Non-pigmented ciliary epithelial cell (primary cell): ENCODE data around the gene PDGFB.

Source experiments
- DNase-seq: peaks from one replicate; pipeline ENCODE4 v3.0.0-alpha.2; 2010; ENCODE audit warnings: low read depth

Gene PDGFB

GRCh38 chr22:39276440-39277141 lies 31.8 kb upstream of the PDGFB start:
- no peak for DNase-seq

DNA sequence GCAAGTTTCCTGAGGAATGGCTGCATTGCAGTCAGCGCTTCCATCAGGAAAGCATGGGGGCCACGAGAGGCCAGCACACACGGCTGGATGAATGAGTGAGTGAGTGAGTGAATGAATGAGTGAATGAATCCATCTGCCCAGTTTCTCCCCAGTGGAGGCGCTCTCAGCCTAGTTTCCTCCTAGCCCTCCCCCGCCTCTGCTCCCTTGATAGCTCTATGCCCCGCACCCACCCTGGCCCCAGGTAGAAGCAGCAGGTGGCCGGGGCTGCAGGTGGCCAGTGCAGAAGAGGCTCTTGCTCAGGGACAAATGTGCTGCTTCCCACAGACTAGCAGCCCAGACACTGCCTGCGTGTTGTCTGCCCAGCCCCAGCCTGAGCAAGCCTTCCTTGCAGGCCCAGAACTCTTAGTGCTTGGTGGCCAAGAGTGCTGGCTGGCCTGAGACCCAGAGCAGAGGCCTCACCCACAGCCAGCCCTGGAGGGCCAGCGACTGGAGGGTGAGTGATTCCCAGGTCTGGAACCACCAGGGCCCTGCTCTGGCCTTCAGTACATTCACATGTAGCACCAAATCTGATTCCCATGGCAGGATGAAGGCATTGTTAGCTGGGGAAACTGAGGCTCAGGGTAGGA lies 31.1 kb upstream of the PDGFB start:
- DNase-seq, result no peak

DNA sequence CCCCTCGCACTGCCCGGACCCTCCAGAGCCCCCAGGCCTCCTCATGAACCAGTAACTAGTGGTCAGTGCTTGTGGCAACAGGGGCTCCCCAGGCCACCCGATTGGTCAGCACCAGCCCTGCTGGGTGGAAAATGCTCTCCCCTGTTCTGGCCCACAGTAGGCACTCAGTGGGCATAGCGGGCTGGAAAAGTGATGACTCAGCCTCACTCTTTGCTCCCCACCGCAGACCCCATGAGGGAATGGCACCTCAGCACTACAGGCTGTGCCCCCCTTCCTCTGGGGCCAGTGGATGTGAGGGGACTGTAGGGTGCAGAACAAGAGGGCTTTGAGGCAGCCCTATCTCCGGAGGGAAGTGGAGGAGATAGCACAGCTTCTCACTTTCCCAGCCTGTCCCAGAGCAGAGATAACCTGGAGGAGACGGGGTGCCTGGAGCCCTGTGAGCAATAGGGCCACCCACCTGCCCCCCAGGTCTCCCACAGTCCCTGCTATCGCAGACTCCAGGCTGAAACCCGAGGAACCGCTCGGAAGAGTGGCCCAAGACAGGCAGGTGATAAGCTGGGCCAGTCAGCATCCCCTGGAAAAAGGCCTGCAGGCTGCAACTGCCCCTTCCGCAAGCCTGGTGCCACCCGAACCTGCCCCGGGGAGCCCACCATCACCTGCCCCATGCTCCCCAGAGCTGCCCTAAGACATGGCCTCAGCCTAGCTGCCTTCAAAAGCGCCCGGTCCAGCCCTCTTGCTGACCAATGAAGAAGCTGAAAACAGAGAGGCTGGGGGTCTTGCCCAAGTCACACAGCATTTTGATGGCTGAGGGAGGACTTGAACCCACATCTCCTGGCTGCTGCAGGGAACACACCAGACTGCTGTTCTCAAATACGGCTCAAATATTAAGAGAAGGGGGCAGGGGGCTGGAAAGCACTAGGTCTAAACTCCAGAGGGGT lies 29.4 kb upstream of the PDGFB start:
- DNase-seq, result no peak

- DNase-seq, result no peak
These were observed 26.0 kb upstream of the PDGFB start for GRCh38 chr22:39270792-39271191.

- no peak for DNase-seq
These were observed 25.5 kb upstream of the PDGFB start for GRCh38 chr22:39270280-39270679.

GRCh38 chr22:39269095-39269790 lies 24.5 kb upstream of the PDGFB start:
- no peak for DNase-seq

DNA sequence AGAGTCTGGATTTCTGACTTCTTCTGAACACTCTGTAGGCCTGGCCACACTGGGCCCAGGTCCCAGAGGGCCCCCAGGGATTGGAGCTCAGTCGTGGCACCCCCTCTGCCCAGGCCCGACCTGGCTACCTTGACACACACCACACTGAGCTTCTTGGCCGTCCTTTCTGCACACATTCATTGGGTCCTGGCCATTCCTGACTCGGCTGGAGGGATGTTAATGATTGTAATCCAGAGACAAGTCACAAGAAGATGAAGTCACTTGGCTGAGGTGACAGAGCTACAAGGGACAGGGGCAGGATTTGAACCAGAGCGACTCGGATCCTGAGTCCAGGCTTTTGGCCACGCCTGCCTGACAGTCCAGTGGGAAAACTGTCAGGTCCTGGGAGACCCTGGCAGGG lies 23.9 kb upstream of the PDGFB start:
- no peak for DNase-seq

GRCh38 chr22:39267974-39268373 lies 23.2 kb upstream of the PDGFB start:
- DNase-seq, result no peak

- DNase-seq, result no peak
These were observed 21.7 kb upstream of the PDGFB start for GRCh38 chr22:39266398-39267030.

DNA sequence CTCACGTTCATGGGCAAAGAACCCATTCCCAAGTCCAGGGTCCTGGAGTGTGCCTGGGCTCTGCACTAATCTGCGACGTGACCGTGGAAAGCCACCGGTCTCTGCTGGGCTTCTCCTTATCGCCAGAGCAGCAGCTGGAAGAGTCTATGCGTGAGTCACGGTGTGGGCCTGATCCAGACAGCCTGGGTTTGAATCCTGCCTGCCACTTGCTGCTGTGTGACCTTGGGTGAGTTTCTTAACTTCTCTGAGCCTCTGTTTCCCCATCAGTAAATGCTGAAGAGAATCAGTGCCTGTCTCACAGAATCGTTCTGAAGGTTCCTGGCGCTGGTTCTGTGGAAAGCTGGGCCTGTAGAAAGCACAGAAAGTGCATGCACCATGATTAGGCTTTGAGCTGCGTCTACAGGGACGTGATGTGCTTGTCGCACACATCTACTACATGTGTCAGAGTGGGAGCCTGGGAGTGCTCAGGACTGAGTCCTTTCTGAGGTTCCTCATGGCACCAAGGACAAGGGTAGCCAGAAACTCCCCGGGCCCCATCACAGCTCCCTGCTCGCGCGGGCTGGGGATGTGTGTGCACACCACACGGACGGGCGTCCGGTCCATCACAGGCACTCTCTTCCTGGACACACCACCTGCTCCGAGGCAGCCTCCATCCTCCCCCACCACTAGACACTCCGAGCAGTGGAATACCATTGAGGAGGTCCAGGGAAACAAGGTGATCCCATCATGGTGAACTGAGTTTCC lies 20.5 kb upstream of the PDGFB start:
- DNase-seq, result no peak

DNA sequence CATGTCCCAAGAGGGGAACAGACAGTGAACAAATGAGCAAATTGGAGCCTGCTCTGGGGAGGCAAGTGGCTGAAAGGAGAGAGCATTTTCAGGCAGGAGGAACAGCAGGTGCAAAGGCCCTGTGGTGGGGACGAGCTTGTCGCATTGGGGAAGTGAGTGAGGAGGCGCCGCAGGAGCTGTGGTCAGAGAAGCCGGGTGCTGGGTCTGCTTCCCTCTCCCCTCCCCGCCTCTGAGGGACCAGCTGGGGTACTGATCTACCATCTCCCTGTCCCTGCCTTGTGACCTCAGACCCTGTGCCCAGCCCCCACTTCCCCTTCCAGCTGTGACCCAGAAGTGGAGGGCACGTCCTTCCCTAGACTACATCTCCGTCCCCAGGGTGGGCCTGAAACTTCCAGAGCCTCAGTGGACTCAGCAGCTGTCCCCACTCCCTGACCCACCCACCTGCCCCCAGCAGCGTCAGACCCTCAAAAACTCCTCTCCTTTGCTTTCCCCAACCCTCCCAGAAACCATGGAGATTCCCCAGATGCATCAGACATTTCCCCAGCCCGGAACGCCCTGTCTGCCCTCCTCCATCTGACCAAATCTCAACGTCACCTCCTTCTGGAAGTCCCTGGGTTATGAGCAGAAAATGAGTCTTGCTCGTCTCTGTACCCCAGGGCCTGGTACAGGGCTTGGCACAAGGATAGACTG lies 19.7 kb upstream of the PDGFB start:
- no peak for DNase-seq

- DNase-seq, result no peak
These were observed 19.0 kb upstream of the PDGFB start for GRCh38 chr22:39263626-39264348.

- no peak for DNase-seq
These were observed 14.9 kb upstream of the PDGFB start for GRCh38 chr22:39259666-39260065.

GRCh38 chr22:39257901-39258475 lies 13.2 kb upstream of the PDGFB start:
- no peak for DNase-seq

DNA sequence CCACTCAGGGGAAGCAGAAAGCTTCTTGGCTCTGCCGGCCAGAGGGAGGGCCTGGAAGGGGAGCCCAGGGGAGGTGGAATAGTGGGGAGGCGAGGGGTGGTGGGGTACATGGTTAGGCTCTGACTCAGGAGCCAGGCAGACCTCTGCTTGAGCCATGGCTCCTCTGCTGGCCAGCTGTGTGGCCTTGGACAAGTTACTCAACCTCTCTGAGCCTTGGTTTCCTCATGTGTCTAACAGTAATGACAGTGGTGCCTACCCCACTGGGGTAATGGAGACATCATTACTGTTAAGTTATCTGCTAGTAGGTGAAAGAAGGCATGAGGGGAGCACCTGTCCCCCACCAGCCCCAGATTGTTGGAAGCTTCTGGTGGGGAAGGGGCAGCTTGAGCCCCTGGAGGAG lies 12.2 kb upstream of the PDGFB start:
- no peak for DNase-seq

GRCh38 chr22:39256186-39256552 lies 11.4 kb upstream of the PDGFB start:
- DNase-seq, result no peak

DNA sequence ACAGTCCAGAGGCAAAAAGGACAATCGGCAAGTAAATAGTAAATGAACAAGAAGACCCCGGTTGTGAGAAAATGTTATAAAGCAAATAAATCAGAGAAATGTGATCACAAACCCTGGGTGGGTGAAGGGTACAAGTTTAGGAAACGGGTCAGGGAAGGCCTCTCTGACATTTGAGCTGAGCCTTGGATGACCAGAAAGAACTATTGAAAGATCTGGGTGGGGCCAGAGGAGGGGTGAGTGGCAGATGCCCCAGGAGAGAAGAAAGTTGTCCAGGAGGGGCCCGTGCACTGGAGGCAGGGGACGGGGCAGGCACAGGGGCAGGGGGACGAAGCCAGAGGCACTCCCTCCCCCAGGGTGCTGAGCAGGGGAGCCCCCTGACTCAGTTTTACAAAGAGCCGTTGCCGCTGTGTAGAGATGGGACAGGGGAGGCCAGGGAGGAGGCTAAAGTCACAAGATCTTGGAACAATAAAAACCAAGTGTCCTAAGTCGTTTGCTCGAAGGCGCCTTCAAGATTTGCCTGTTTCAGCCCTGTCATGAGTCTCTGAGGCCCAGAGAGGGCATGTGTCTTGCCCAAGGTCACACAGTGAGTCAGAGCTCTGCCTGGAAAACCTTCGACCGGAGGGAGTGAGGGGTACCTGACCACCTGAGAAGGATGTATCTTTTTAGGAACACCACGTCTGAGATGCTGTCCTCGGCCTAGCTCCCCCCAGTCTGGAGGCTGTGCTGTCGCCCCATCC lies 10.8 kb upstream of the PDGFB start:
- DNase-seq, result no peak

DNA sequence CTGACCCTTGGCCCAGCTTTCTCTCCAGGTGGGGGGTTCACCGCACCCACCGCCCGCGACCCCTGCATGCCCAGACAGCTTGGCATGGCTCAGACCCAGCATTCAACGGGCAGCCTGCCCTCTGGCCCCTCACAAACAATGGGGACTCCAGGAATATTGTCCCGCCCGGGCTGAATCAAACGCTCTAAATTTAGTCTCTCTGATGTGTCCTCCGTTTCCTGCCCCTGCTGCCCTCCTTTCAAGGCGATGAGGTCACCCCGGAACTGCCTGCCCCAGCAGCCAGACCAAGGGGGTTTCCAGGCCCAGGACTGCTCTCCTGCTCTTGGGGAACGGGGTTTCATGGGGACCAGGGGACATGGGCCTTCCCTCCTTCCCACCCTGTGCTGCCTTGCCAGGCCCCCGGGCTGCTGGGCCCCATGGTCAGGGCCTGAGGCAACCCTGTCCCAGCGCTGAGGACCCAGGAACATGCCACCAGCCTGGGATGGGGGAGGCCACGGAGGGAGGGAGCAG lies 10.1 kb upstream of the PDGFB start:
- DNase-seq, result peak; percentile 28

DNA sequence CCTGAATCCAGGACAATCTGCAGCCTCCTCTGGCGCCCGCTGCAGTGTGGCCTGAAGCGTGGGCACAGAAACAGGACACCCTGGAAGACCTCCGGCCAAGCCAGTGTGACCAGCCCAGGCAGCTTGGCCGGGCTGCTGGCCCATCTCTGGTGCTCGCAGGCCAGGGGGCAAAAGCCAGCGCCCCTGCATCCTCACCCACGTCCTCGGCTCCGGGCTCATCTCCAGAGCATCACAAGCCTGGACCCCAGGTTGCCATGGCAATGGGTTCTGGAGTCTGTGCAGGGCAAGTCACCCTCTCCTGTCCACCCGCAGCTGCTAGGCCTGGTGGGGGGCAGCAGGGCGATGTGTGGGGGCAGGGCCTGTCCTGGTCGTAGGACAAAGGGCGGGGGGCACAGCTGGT lies 9.3 kb upstream of the PDGFB start:
- no peak for DNase-seq
